Upper lobe of left lung (tissue), 4 donors: ENCODE measurements around the gene ACAD9.

ENCODE experiments used
- EP300 ChIP-seq, 4 donors: sonication (generic); formaldehyde crosslinking; IDR thresholded peaks; one replicate each; pipeline ENCODE4 v1.5.1; 2017; ENCODE audit warnings: antibody characterized with exemption in 4 of 4, control low read depth in 2 of 4
- POLR2A ChIP-seq, 4 donors: fragments of 450-650 bp; IDR thresholded peaks; one replicate each; pipeline ENCODE4 v1.5.1; 2016 to 2017; ENCODE audit warnings: antibody characterized with exemption in 4 of 4, mild to moderate bottlenecking in 2 of 4
- POLR2AphosphoS5 ChIP-seq, 2 donors: sonication (generic); formaldehyde crosslinking; IDR thresholded peaks; one replicate each; pipeline ENCODE4 v1.5.1; 2017; ENCODE audit warnings: antibody characterized with exemption in 2 of 2
- TF ChIP-seq, protein P1 (sequence below), 6 experiments: fragments of 450-650 bp in 4 of 6; fragments of 200-600 bp in 2 of 6; sonication (generic) in 2 of 6; IDR thresholded peaks; one replicate each; pipeline ENCODE4 v1.5.1; 2016 to 2019; ENCODE audit warnings: antibody characterized with exemption in 6 of 6

GRCh38 chr3:128872744-128873143, 6.7 kb upstream of the ACAD9 start:
- TF ChIP-seq, protein P1, sequence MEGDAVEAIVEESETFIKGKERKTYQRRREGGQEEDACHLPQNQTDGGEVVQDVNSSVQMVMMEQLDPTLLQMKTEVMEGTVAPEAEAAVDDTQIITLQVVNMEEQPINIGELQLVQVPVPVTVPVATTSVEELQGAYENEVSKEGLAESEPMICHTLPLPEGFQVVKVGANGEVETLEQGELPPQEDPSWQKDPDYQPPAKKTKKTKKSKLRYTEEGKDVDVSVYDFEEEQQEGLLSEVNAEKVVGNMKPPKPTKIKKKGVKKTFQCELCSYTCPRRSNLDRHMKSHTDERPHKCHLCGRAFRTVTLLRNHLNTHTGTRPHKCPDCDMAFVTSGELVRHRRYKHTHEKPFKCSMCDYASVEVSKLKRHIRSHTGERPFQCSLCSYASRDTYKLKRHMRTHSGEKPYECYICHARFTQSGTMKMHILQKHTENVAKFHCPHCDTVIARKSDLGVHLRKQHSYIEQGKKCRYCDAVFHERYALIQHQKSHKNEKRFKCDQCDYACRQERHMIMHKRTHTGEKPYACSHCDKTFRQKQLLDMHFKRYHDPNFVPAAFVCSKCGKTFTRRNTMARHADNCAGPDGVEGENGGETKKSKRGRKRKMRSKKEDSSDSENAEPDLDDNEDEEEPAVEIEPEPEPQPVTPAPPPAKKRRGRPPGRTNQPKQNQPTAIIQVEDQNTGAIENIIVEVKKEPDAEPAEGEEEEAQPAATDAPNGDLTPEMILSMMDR (IDR thresholded peaks at IDR 0.05) = no peak
- TF ChIP-seq EP300 (IDR thresholded peaks at IDR 0.05) = no peak
- no peak for TF ChIP-seq POLR2A (IDR thresholded peaks at IDR 0.05)
- no peak for TF ChIP-seq POLR2AphosphoS5 (IDR thresholded peaks at IDR 0.05)
